Lower lobe of right lung (tissue), 2 donors: Measurements from ENCODE around the gene TANGO6. TPM values are rescaled to one million over a fixed set of nuclear protein-coding genes. Genes with fewer than 3 reads are reported as not detected.

Experiments
- ATAC-seq, 2 donors: fragments of 200-7000 bp; cut with Tn5 transposase; one replicate each; pipeline ENCODE4 v1.9.1; 2020 to 2022; ENCODE audit warnings: mild to moderate bottlenecking in 2 of 2, moderate library complexity in 2 of 2
- DNase-seq: peaks from one replicate; pipeline ENCODE4 v3.0.0-alpha.2; 2020
- H3K27ac ChIP-seq: fragments of 200-600 bp; one replicate; pipeline ENCODE4 v1.8.0; 2022
- H3K27me3 ChIP-seq: fragments of 200-600 bp; one replicate; pipeline ENCODE4 v1.8.0; 2022; ENCODE audit warnings: low read depth
- H3K36me3 ChIP-seq: fragments of 200-600 bp; one replicate; pipeline ENCODE4 v1.8.0; 2022; ENCODE audit warnings: mild to moderate bottlenecking
- H3K4me1 ChIP-seq: fragments of 200-600 bp; one replicate; pipeline ENCODE4 v1.8.0; 2022
- H3K4me3 ChIP-seq: fragments of 200-600 bp; one replicate; pipeline ENCODE4 v1.8.0; 2022; ENCODE audit warnings: mild to moderate bottlenecking
- H3K9me3 ChIP-seq: fragments of 200-600 bp; one replicate; pipeline ENCODE4 v1.8.0; 2022
- CTCF ChIP-seq: fragments of 200-600 bp; IDR thresholded peaks from one replicate; pipeline ENCODE4 v1.8.0; 2022; ENCODE audit warnings: antibody characterized with exemption, mild to moderate bottlenecking
- intact Hi-C: fragments of 100-400 bp; cut with DNase I; formaldehyde crosslinking; loops from one replicate; pipeline ENCODE4 v1.11.0; 2022
- total RNA-seq: library from RNA; stranded (reverse); fragmentation: NEBNext Ultra II Directional; extraction: Animal tissue kit (Norgen Biotek cat#: 25700); gene quantifications from one replicate; pipeline ENCODE4 v1.2.1, GENCODE V29; 2021
- donor health status: DM: no; HTN: yes; CAD: no; lungs with severe emphysema.

The TANGO6 gene
- total RNA-seq, 1 donor from 2014 or later: 20.4 TPM

DNA sequence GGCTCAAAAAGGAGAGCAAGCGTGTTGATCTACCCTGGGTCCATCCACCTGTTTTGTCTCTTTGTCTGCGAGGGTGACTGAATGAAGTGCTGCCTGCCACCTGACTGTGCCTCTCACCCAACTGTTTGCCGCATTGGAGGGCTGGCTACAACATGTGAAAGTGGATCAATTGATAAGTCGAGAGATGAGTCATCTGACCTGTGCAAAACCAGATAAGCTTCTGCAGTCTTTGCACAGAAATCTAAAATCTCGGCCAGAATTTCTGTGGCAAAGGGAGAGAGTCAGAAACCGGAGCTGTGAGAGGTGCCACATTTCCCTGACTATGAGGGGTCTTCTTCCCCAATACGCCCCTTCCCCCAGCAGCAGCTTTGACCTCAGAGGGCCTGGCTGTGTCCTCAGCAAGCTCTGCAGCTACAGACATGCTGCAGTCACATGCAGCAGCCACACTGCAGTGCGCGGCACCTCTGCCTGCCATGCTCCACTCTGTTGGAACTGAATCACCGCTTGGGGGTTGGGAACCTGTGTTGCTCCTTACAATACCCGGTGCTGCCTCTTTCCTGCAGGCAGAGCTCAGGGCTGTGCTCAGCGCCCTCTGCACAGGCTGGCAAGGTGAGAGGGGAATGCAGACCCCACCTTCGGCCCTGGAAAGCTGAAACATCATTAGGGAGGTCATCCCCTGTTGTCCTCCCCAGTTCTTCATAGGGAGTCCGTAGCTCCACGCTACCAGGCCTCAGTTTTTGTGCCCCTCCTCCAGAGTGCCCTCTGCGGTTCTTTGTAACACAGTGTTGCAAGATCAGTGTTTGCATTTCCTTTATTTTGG, 246.0 kb downstream of the TANGO6 start:
- TF ChIP-seq CTCF: no peak
- H3K27ac ChIP-seq: peak overlapping the region; percentile 31
- H3K36me3 ChIP-seq: peaks cover 5% of the 10 kb centered on the region
- H3K9me3 ChIP-seq: no peaks in the 10 kb centered on the region
- ATAC-seq (peak; percentile 61 to 65), DNase-seq (peak; percentile 51)
- no peaks in the 10 kb centered on the region for H3K27me3 ChIP-seq
- intact Hi-C loops: no loop called here
- H3K4me1 ChIP-seq: peaks cover 13% of the 10 kb centered on the region
- H3K4me3 ChIP-seq: no peak overlapping the region

- Histone ChIP-seq H3K27ac (no peak overlapping the region), H3K27me3 (no peaks in the 10 kb centered on the region), H3K4me1 (peaks cover 11% of the 10 kb centered on the region), H3K9me3 (no peaks in the 10 kb centered on the region), H3K4me3 (no peak overlapping the region), H3K36me3 (no peaks in the 10 kb centered on the region)
- TF ChIP-seq CTCF: no peak
- DNase-seq (no peak), ATAC-seq (peak; percentile 30 to 47)
- intact Hi-C loops: no loop called here
Observed at GRCh38 chr16:69093974-69094373, 250.6 kb downstream of the TANGO6 start.

- intact Hi-C loops: no loop called here
- H3K27ac ChIP-seq: no peak overlapping the region
- no peak for TF ChIP-seq CTCF
- no peaks in the 10 kb centered on the region for H3K9me3 ChIP-seq
- H3K27me3 ChIP-seq: no peaks in the 10 kb centered on the region
- H3K4me3 ChIP-seq: no peak overlapping the region
- H3K4me1 ChIP-seq: peaks cover 6% of the 10 kb centered on the region
- no peak for DNase-seq
- H3K36me3 ChIP-seq: no peaks in the 10 kb centered on the region
- no peak for ATAC-seq
Observed at GRCh38 chr16:69094501-69094900, 251.2 kb downstream of the TANGO6 start.

DNA sequence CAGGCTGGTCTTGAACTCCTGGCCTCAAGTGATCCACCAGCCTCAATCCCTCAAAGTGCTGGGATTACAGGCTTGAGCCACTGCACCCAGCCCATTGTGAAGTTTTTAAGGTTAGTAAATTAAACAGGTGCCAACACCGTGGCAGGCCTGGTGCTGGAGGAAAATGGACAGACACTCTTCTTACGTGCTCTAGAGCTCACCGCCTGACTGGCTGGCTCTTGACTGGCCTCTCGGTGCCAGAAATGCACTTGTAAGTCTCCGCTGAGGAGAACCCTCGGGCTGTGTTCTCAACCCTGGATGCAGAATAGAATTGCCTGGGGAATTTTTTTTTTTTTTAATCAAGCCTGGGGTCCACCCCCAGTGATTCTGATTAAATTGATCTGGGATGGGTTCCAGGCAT, 251.9 kb downstream of the TANGO6 start:
- Histone ChIP-seq H3K27ac (peak overlapping the region; percentile 56), H3K27me3 (no peaks in the 10 kb centered on the region), H3K9me3 (no peaks in the 10 kb centered on the region), H3K36me3 (no peaks in the 10 kb centered on the region), H3K4me3 (no peak overlapping the region), H3K4me1 (no peaks in the 10 kb centered on the region)
- DNase-seq (peak; percentile 79), ATAC-seq (peak; percentile 81 to 83)
- no peak for TF ChIP-seq CTCF
- intact Hi-C loops: no loop called here

DNA sequence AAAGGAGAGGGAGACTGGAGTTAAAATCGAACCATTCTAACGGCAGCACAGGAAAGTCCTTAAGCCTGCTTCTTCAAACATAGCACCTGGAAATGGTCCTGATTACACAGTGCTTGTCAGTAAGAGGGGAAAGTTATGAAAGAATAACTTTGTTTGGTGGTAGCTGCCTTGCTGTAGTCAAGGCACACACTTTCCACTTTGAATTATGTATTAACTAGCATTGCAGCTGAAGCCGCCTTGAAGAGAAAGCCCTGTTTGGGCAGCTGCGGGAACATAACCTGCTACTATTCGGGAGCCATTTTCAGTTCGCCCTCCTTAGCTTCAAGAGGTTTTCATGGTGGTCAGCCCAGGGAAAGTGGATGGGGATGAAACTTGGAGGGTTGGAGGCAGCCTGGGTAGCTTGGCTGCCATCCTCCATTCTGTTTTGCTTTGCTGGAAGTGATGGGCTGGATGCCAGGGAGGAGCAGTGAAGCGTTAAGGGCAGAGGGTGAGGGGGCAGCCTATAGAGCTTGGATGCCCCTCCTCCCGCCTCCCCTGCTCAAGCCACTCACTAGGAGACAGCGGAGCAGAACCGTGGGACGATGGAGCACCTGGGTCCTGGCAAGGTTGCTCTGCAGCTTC, 256.9 kb downstream of the TANGO6 start:
- peak overlapping the region; percentile 78 for H3K27ac ChIP-seq
- intact Hi-C loops: no loop called here
- H3K4me3 ChIP-seq: peak overlapping the region; percentile 38
- TF ChIP-seq CTCF: no peak
- DNase-seq: no peak
- H3K9me3 ChIP-seq: no peaks in the 10 kb centered on the region
- peak; percentile 87 for ATAC-seq
- H3K4me1 ChIP-seq: no peaks in the 10 kb centered on the region
- no peaks in the 10 kb centered on the region for H3K36me3 ChIP-seq
- no peaks in the 10 kb centered on the region for H3K27me3 ChIP-seq
